Natural killer cell (primary cell): ENCODE data around the gene KCTD16. TPM values are rescaled to one million over a fixed set of nuclear protein-coding genes. Genes with fewer than 3 reads are reported as not detected.

Experiments used
- ATAC-seq, 3 donors: fragments of 150-1000 bp in 2 of 3; fragments of 200-7000 bp in 1 of 3; cut with Tn5 transposase; 1 replicate in 1 of 3; 2 replicates in 2 of 3; pipeline ENCODE4 v1.10.0; 2021; ENCODE audit warnings: mild to moderate bottlenecking in 2 of 3, moderate library complexity in 2 of 3
- DNase-seq, 2 donors: peaks; one replicate each; pipeline versions ENCODE4 v3.0.0 to v3.0.0-alpha.2; 2013 to 2021; ENCODE audit warnings: mixed read lengths in 1 of 2
- H3K27ac ChIP-seq: one replicate; pipeline ENCODE4 v1.5.1; 2013; ENCODE audit warnings: mild to moderate bottlenecking, low read length
- H3K27me3 ChIP-seq: one replicate; pipeline ENCODE4 v1.6.1; 2013; ENCODE audit warnings: low read length; ENCODE audit not compliant: control insufficient read depth, insufficient read depth
- H3K36me3 ChIP-seq: one replicate; pipeline ENCODE4 v1.6.1; 2013; ENCODE audit warnings: low read length; ENCODE audit not compliant: control insufficient read depth, insufficient read depth
- H3K4me1 ChIP-seq: one replicate; pipeline ENCODE4 v1.6.1; 2013; ENCODE audit warnings: low read length; ENCODE audit not compliant: control insufficient read depth, insufficient read depth
- H3K4me3 ChIP-seq: one replicate; pipeline ENCODE4 v1.5.1; 2013; ENCODE audit warnings: low read length
- H3K9me3 ChIP-seq: one replicate; pipeline ENCODE4 v1.6.1; 2013; ENCODE audit warnings: low read length; ENCODE audit not compliant: control insufficient read depth, insufficient read depth
- H3K27ac Mint-ChIP-seq, 2 donors: one replicate each; pipeline ENCODE4 v1.8.0; 2022; ENCODE audit warnings: mild to moderate bottlenecking in 2 of 2, mixed read lengths in 2 of 2, moderate library complexity in 1 of 2
- H3K27me3 Mint-ChIP-seq, 2 donors: one replicate each; pipeline ENCODE4 v1.8.0; 2022; ENCODE audit warnings: low read depth in 2 of 2, mixed read lengths in 2 of 2
- H3K36me3 Mint-ChIP-seq: one replicate; pipeline ENCODE4 v1.8.0; 2022; ENCODE audit warnings: mixed read lengths
- H3K4me1 Mint-ChIP-seq, 2 donors: one replicate each; pipeline ENCODE4 v1.8.0; 2022; ENCODE audit warnings: mixed read lengths in 2 of 2
- H3K4me3 Mint-ChIP-seq: one replicate; pipeline ENCODE4 v1.8.0; 2022; ENCODE audit warnings: mild to moderate bottlenecking, moderate library complexity, mixed read lengths
- H3K9me3 Mint-ChIP-seq, 2 donors: one replicate each; pipeline ENCODE4 v1.8.0; 2022; ENCODE audit warnings: mixed read lengths in 2 of 2
- CTCF ChIP-seq: fragments of 200-600 bp; IDR thresholded peaks from one replicate; pipeline ENCODE4 v1.8.0; 2022; ENCODE audit warnings: antibody characterized with exemption
- WGBS: methylation state at CpG from one replicate; pipeline ENCODE4 v1.1.7; 2013; ENCODE audit warnings: missing lambda C conversion rate; ENCODE audit not compliant: insufficient coverage; 5-methylcytosine and 5-hydroxymethylcytosine counted together
- intact Hi-C: fragments of 100-400 bp; cut with micrococcal nuclease; formaldehyde crosslinking; loops from one replicate; pipeline ENCODE4 v1.14.2; 2022
- total RNA-seq, 4 donors: library from RNA; stranded (reverse); fragments of 120-200 nt in 1 of 4; gene quantifications; one replicate each; pipeline versions ENCODE4 v1.2.3 to v1.2.4, GENCODE V29; 2013 to 2022

KCTD16 gene
- total RNA-seq, 3 donors from 2014 or later (not counting 1 experiment from before 2014, with no cell fraction given): 0.16 TPM; not detected in 2

DNA sequence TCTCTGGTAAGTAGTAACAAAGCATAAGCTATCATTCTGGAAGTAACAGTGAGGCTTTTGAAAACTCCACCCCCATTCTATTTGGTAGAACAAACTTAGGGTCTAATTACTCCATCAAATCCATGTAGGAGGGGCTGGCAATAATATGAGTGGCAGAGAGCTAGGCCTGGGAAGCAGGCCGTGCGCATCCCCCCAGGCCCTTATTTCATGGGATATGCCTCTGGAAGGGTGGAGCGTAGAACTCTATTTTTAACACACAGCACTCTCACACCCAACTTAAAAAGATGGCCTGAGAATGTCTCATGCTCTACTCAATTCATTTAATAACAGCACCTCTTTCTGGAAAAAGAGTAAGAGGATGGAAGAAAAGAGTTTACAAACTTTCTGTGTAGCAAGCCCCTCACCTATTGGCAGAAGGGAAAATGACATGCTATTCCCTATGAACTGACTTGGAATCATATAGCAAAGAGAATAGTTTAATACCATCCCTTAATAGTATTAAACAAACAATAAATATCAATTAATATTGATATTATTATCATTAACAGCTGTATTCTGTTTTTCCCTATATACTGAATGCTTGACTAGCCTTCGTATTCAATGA, 233.2 kb downstream of the KCTD16 start:
- H3K36me3 Mint-ChIP-seq: no peaks in the 10 kb centered on the region
- H3K27ac Mint-ChIP-seq: no peak overlapping the region
- Histone ChIP-seq H3K4me3 (no peak overlapping the region), H3K9me3 (no peaks in the 10 kb centered on the region), H3K27ac (no peak overlapping the region), H3K4me1 (no peaks in the 10 kb centered on the region), H3K36me3 (no peaks in the 10 kb centered on the region), H3K27me3 (no peaks in the 10 kb centered on the region)
- H3K4me1 Mint-ChIP-seq: no peaks in the 10 kb centered on the region
- H3K27me3 Mint-ChIP-seq: no peaks in the 10 kb centered on the region
- no peak for ATAC-seq
- 100% methylated on average over 1 of the region's 4 CpGs for WGBS
- H3K9me3 Mint-ChIP-seq: peaks cover 4 to 6% of the 10 kb centered on the region in 2 donors
- no peak overlapping the region for H3K4me3 Mint-ChIP-seq
- intact Hi-C loops: no loop called here
- TF ChIP-seq CTCF: no peak
- no peak for DNase-seq

GRCh38 chr5:144404672-144405071, 234.0 kb downstream of the KCTD16 start:
- Mint-ChIP-seq H3K4me1 (no peaks in the 10 kb centered on the region), H3K9me3 (peaks cover 5 to 6% of the 10 kb centered on the region in 2 donors), H3K27ac (no peak overlapping the region), H3K27me3 (no peaks in the 10 kb centered on the region), H3K36me3 (no peaks in the 10 kb centered on the region), H3K4me3 (no peak overlapping the region)
- DNase-seq (no peak), ATAC-seq (no peak)
- Histone ChIP-seq H3K4me1 (no peaks in the 10 kb centered on the region), H3K9me3 (no peaks in the 10 kb centered on the region), H3K27ac (no peak overlapping the region), H3K27me3 (no peaks in the 10 kb centered on the region), H3K36me3 (no peaks in the 10 kb centered on the region), H3K4me3 (no peak overlapping the region)
- WGBS: 92% methylated on average over 1 of the region's 1 CpG
- TF ChIP-seq CTCF: no peak
- intact Hi-C loops: no loop called here

DNA sequence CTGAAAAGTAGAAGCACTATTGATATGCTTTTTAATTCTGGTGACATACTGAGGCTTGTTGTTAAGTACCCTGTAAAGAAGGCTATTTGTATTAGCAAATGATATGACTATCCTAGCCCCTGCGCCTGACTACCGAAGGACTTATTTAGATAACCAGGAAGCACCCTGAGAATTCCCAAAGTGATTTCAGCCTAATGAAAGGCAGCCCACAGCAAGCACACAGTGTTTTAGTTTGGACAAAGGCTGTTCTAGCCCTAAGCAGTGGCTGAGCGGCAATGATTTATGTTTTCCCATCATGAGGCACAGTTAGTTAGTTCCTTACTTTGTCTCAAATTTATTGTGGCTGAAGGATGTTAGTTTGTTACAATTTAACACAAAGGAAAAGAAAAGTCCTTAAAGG, 235.3 kb downstream of the KCTD16 start:
- Mint-ChIP-seq H3K27ac (no peak overlapping the region), H3K9me3 (peaks cover 6 to 7% of the 10 kb centered on the region in 2 donors), H3K27me3 (no peaks in the 10 kb centered on the region), H3K36me3 (no peaks in the 10 kb centered on the region), H3K4me3 (no peak overlapping the region), H3K4me1 (no peaks in the 10 kb centered on the region)
- Histone ChIP-seq H3K4me1 (no peaks in the 10 kb centered on the region), H3K27me3 (no peaks in the 10 kb centered on the region), H3K4me3 (no peak overlapping the region), H3K9me3 (no peaks in the 10 kb centered on the region), H3K36me3 (no peaks in the 10 kb centered on the region), H3K27ac (no peak overlapping the region)
- WGBS: 39% methylated on average over 3 of the region's 3 CpGs
- DNase-seq (no peak), ATAC-seq (no peak)
- no peak for TF ChIP-seq CTCF
- intact Hi-C loops: no loop called here

DNA sequence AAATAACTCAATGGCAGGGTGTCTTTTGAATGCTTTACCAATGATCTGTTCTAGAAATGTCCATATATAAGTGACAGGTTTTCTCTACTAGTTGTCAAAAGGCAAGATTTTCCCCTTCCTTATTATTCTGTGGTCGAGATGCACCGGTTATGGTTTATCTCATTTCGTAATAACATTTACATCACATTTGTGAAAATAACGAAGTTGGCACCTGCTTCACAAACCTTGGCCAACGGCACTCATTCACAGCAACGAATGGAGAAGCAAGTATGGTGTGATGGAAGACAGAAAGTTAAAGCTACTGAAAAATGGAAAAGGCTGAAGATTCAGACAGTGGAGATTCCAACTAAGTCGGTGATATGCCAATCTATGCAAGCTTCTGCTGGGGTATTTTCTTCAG, 235.8 kb downstream of the KCTD16 start:
- H3K4me3 Mint-ChIP-seq: no peak overlapping the region
- H3K27ac ChIP-seq: no peak overlapping the region
- no peaks in the 10 kb centered on the region for H3K4me1 Mint-ChIP-seq
- H3K27me3 ChIP-seq: no peaks in the 10 kb centered on the region
- DNase-seq (no peak), ATAC-seq (no peak)
- H3K9me3 ChIP-seq: no peaks in the 10 kb centered on the region
- H3K4me1 ChIP-seq: no peaks in the 10 kb centered on the region
- H3K9me3 Mint-ChIP-seq: peaks cover 6 to 7% of the 10 kb centered on the region in 2 donors
- WGBS: 22% methylated on average over 6 of the region's 7 CpGs
- peaks cover under 1% of the 10 kb centered on the region for H3K36me3 Mint-ChIP-seq
- H3K36me3 ChIP-seq: no peaks in the 10 kb centered on the region
- no peaks in the 10 kb centered on the region for H3K27me3 Mint-ChIP-seq
- intact Hi-C loops: no loop called here
- no peak for TF ChIP-seq CTCF
- no peak overlapping the region for H3K4me3 ChIP-seq
- no peak overlapping the region for H3K27ac Mint-ChIP-seq
